ENCODE data around the gene PXMP4. TPM values are rescaled to one million over a fixed set of nuclear protein-coding genes. Genes with fewer than 3 reads are reported as not detected.

The PXMP4 gene
- total RNA-seq, 4 donors from 2014 or later: 12.5 to 34.1 (median 21.2) TPM

GRCh38 chr20:33681288-33681687, 38.8 kb downstream of the PXMP4 start:
- DNase-seq (ENCODE audit: low spot score in 2 of 2): no peak
- TF ChIP-seq POLR2A (IDR thresholded peaks at IDR 0.05): no peak
- TF ChIP-seq, protein P1, sequence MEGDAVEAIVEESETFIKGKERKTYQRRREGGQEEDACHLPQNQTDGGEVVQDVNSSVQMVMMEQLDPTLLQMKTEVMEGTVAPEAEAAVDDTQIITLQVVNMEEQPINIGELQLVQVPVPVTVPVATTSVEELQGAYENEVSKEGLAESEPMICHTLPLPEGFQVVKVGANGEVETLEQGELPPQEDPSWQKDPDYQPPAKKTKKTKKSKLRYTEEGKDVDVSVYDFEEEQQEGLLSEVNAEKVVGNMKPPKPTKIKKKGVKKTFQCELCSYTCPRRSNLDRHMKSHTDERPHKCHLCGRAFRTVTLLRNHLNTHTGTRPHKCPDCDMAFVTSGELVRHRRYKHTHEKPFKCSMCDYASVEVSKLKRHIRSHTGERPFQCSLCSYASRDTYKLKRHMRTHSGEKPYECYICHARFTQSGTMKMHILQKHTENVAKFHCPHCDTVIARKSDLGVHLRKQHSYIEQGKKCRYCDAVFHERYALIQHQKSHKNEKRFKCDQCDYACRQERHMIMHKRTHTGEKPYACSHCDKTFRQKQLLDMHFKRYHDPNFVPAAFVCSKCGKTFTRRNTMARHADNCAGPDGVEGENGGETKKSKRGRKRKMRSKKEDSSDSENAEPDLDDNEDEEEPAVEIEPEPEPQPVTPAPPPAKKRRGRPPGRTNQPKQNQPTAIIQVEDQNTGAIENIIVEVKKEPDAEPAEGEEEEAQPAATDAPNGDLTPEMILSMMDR (IDR thresholded peaks at IDR 0.05): no peak
- intact Hi-C loops (cut with DNase I; ENCODE audit: low total_unique reads): no loop called here
- 92 to 95% methylated on average over 5 of the region's 5 CpGs for WGBS, 2 donors
- H3K4me3 ChIP-seq (ENCODE audit: low read depth, poor library complexity, severe bottlenecking): no peak overlapping the region

GRCh38 chr20:33680686-33681085, 39.4 kb downstream of the PXMP4 start:
- TF ChIP-seq POLR2A (IDR thresholded peaks at IDR 0.05): no peak
- TF ChIP-seq, protein P1 (IDR thresholded peaks at IDR 0.05): no peak
- H3K4me3 ChIP-seq (ENCODE audit: low read depth, poor library complexity, severe bottlenecking): no peak overlapping the region
- WGBS, 2 donors: 89 to 90% methylated on average over 2 of the region's 2 CpGs
- intact Hi-C loops (cut with DNase I; ENCODE audit: low total_unique reads): no loop called here
- DNase-seq (ENCODE audit: low spot score in 2 of 2): no peak

GRCh38 chr20:33679758-33680485, 40.2 kb downstream of the PXMP4 start:
- WGBS, 2 donors: 85 to 90% methylated on average over 8 to 20 of the region's 20 CpGs
- intact Hi-C loops (cut with DNase I; ENCODE audit: low total_unique reads): no loop called here
- TF ChIP-seq, protein P1 (IDR thresholded peaks at IDR 0.05): no peak
- no peak for TF ChIP-seq POLR2A (IDR thresholded peaks at IDR 0.05)
- no peak for DNase-seq (ENCODE audit: low spot score in 2 of 2)
- H3K4me3 ChIP-seq (ENCODE audit: low read depth, poor library complexity, severe bottlenecking): no peak overlapping the region

DNA sequence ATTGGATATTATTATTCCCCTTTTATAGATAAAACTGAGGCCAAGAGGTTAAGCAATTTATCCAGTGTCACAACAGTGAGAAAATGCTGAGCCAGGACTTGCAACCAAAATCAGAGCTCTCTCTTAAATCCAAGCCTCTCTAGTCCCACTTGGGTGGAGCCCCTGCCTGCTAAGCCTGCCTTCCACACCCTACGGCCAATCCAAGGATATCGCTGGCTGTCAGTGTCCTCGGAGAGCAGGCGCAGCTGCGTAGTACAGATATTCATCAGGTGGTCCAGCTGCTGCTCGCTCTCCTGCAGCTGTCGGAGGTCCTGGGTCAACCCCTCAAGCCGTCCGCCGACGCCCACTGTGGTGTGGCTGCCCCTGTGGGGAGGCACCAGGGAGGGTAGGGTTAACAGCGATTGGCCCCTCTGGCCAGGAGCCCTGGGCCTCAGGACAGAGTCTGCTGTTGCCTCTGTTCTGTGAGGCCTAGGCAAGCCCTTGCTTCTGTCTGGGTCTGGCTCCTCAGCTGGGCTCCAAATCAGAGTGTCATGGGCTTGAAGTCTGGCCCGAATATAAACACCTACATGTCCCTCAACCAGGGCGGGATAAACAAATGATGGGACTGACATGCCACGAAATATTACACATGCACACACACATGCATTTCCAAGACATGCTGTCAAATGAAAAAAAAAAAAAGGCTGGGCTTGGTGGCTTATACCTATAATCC, 42.0 kb downstream of the PXMP4 start:
- 68 to 74% methylated on average over 12 to 15 of the region's 15 CpGs for WGBS, 2 donors
- DNase-seq (ENCODE audit: low spot score in 2 of 2): peak in 1 of 2 donors; percentile 72
- intact Hi-C loops (cut with DNase I; ENCODE audit: low total_unique reads): no loop called here
- no peak overlapping the region for H3K4me3 ChIP-seq (ENCODE audit: low read depth, poor library complexity, severe bottlenecking)
- TF ChIP-seq, protein P1 (IDR thresholded peaks at IDR 0.05): no peak
- TF ChIP-seq POLR2A (IDR thresholded peaks at IDR 0.05): no peak

DNA sequence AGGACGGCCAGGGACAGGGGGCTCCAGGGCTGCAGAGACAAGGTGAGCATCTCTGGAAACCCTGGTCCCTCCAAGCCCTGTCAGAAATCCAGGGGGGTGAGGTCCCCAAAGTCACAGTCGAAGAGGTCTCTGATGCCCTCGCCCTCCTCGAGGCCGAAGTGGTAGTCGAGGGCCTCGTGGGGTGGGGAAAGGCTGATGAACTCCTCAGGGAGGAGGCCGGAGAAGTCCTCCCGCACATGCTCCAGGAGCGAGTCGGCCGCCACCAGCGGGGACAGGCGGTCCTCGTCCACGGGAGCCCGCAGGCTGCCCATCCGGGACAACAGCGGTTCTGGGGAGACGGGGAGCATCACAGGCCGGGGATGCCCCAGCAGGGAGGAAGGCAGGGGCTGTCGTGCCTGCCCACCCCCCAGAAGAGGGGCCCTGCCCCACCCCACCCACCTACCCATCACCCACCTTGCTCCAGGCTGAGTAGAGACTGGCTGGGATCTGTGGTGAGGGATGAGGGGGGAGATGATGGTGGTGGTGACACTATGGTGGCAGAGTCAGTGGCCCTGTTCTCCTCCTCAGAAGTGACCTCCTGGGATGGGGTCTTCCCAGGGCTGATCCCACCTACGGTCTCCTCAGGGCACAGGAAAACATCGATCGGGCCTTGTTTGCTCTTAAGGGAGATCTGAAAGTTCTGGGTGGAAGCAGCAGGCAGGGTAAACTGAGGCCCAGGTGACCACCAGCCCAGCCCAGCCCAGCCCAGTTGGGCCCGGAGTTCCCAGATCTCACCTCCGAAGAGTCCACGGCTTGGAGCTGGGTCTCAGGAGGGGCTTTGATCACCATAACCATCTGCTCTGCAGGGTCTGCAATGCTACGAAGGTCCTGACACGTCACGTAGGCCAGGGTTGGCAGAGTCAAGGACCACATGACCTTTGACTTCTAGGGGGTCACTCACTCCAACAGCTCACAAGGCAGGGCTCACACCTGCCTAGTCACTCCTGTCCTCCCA, 43.2 kb downstream of the PXMP4 start:
- no peak overlapping the region for H3K4me3 ChIP-seq (ENCODE audit: low read depth, poor library complexity, severe bottlenecking)
- WGBS, 2 donors: 92 to 94% methylated on average over 31 of the region's 31 CpGs
- TF ChIP-seq, protein P1 (IDR thresholded peaks at IDR 0.05): no peak
- TF ChIP-seq POLR2A (IDR thresholded peaks at IDR 0.05): no peak
- peak in 1 of 2 donors; percentile 83 for DNase-seq (ENCODE audit: low spot score in 2 of 2)
- intact Hi-C loops (cut with DNase I; ENCODE audit: low total_unique reads): no loop called here

Measured in lower leg skin (tissue), 4 donors.